Hepatic stellate cell (primary cell): ENCODE measurements around the gene KIF26A.

Experiments used
- DNase-seq: peaks from one replicate; pipeline ENCODE4 v3.0.0; 2011; ENCODE audit warnings: low spot score

Gene KIF26A

DNA sequence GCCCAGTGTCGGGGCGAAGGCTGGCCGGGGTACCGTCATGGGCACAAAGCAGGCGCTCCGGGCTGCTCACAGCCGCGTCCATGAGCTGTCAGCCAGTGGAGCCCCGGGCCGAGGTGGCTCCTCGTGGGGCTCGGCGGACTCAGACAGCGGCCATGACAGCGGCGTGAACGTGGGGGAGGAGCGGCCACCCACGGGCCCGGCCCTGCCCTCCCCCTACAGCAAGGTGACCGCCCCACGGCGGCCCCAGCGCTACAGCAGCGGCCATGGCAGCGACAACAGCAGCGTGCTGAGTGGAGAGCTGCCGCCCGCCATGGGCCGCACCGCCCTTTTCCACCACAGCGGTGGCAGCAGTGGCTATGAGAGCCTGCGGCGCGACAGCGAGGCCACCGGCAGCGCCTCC lies 39.0 kb downstream of the KIF26A start:
- DNase-seq: no peak

GRCh38 chr14:104178279-104178678 lies 39.9 kb downstream of the KIF26A start:
- DNase-seq: no peak

DNA sequence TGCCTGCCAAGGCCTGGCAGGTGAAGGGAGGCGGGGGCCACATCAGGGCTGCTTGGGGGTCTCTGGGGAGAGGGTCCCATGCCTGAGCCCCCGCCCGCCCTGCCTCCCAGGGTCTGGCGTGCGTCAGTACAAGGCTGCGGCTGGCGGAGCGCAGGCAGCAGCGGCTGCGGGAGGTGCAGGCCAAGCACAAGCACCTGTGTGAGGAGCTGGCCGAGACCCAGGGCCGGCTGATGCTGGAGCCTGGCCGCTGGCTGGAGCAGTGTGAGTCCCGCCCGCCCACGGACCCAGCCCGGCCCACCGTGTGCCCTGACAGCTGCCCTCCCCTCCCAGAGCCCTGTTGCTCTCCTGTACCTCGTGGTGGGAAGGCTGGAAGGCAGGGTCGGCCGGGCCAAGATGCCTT lies 40.7 kb downstream of the KIF26A start:
- DNase-seq: no peak

DNA sequence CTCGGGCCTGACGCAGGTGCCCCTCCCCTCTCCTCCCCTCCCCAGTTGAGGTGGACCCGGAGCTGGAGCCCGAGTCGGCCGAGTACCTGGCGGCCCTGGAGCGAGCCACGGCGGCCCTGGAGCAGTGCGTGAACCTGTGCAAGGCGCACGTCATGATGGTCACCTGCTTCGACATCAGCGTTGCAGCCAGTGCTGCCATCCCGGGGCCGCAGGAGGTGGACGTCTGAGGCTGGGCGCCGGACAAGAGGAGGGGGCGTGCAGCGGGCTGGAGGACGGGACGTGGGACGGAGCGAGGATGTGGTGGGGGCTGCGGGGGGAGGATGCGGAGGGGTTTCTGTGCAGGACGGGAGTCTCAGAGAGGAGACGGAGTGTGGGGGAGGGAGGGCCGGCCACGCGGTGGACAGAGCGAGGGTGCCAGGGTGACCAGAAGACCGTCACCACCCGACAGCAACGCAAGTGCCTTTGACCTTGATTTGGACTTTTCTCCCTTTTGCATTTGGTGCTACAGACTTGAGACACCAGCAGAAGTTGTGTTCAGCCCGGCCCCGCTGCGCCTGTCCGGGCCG lies 41.3 kb downstream of the KIF26A start:
- no peak for DNase-seq

DNA sequence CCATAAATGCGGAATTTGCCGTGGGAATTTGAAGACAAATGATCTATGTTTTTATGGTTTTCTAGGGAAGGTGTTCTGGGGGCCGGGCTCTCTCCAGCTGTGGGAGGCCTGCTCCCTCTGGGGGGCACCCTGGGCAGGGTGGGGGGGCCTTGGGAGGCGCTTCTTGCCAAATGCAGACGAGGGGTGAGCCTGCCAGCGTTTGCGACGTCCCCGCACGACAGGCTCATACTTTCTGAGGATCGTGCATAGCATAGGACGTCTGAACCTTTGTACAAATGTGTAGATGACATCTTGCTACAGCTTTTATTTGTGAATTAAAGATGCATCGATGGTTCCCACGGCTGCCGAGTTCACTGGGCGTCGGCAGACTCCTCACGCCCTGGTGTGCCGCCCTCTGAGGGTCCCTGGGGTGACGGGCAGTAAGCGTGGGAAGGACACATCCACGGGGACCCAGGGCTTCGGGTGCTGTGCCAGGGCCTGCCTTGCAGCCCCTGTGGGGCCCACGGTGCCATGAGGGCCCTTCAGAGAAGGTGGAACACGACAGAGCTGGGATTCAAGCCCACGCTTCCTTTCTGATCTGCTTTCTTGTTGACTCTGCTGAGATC lies 42.3 kb downstream of the KIF26A start:
- DNase-seq: no peak

- DNase-seq: no peak
Measured at GRCh38 chr14:104181761-104182530, 43.6 kb downstream of the KIF26A start.

DNA sequence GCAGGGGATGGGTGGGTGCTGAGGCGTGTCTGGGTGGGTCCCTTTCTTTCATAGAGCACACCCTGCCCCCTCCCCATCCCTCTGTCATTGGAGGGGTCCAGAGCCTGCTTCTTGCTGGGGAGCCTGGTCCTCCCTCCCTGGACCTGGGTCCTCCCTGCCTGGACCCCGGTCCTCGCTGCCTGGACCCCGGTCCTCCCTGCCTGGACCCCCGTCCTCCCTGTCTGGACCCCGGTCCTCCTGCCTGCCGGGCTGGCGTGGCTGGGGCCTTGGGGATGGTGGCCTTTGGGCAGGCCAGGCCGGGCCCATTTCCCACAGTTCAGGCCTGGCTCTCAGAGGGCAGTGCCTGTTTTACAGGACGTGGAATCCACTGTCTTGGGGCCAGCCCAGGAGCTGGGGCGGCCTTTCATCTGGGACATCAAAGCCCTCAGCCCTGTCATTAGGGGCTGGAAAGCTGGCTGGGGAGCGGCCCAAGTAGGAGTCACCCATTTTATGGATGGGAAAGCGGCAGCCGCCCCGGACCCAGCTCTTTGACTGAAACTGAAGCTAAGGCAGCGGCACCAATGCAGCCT lies 44.6 kb downstream of the KIF26A start:
- no peak for DNase-seq

GRCh38 chr14:104183796-104184195 lies 45.4 kb downstream of the KIF26A start:
- DNase-seq: no peak

DNA sequence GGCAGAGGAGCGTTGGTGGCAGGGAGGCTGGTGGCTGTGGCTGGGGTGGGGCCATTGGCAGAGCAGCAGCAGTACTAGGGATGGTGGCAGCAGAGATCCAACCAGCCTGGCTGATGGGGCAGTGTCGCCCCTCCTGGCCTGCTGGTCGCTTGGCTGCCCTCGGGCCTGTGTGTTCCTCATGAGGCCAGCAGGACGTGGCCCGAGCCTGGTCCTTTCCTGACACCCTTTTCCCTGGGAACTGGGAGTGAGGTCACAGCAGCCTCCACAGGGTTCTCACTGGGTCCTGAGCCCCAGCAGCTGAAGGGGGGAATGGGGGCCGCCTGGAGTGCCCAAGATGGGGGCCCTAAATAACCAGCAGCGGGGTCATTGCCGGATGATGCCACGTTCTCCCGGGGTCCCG lies 46.1 kb downstream of the KIF26A start:
- no peak for DNase-seq

DNA sequence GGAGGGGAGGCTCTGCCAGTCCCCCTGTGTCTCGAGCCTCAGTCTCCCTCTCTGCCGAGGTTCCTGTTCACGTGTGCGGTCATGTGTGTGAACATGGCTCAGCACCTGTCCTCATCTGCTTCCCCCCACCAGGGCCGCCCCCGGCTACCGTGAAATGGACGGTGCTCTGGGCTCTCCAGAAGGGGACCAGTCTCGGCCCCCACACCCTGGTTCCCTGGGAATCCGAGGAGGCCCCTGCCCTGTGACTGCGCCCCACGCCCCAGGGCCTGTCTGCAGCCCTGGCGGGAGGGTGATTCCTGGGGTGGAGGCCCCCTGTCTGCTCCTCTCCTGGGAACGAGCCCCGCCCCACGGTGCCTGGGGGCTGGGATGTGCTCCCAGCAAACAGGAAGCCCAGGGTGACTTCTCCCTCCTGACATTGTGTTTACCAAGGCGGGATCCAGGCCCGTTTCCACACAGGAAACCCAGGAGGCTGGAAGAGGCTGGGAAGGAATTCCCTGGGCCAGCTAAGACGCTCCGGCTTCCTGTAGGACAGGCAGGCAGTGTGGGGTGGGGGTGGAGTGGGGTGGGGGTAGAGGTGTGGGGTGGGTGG lies 46.6 kb downstream of the KIF26A start:
- no peak for DNase-seq

DNA sequence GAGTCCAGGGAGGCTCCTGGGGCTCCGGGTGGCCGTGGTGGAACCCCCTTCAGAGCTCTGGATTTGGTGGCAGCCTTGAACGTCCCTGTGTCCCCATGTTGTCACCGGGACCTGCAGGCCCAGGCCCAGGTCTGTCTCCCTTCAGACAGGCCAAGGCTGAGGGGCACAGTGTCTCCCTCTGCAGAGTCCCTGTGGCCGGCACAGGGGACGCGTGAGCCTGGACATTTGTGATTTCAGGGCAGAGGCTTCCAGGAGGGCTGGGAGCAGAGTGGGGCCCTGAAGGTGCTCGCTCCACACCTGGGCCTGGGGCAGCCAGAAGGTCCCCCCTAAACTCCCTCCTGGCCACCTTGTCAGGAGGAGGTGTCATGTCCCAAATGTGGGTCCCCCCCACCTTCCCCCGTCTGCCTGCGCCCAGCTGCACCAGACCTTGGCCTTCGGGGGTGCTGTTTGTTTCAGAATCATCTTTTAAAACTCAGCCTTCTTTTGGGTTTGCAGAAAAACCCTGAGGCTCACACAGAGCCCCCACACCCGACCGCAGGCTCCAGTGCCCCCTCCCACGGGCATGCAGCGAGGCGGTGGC lies 47.6 kb downstream of the KIF26A start:
- no peak for DNase-seq

DNA sequence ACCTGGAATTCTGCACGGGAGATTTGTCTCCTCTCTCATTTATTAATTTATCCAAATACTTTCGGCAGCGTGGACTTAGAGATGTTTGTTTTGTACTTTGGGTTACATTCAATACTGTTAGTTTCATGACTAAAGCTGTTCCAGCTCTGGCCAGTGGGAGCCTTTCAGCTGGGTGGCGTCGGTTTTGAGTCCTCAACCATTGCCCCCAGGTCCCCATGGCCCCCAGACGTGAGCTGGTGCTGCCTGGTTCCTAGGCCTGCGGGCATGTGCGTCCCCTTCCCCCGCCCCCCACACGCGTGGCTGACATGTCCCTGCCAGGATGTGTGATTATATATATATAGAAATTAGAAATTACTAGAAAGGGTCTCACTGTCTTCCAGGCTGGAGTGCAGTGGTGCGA lies 48.2 kb downstream of the KIF26A start:
- DNase-seq: no peak

DNA sequence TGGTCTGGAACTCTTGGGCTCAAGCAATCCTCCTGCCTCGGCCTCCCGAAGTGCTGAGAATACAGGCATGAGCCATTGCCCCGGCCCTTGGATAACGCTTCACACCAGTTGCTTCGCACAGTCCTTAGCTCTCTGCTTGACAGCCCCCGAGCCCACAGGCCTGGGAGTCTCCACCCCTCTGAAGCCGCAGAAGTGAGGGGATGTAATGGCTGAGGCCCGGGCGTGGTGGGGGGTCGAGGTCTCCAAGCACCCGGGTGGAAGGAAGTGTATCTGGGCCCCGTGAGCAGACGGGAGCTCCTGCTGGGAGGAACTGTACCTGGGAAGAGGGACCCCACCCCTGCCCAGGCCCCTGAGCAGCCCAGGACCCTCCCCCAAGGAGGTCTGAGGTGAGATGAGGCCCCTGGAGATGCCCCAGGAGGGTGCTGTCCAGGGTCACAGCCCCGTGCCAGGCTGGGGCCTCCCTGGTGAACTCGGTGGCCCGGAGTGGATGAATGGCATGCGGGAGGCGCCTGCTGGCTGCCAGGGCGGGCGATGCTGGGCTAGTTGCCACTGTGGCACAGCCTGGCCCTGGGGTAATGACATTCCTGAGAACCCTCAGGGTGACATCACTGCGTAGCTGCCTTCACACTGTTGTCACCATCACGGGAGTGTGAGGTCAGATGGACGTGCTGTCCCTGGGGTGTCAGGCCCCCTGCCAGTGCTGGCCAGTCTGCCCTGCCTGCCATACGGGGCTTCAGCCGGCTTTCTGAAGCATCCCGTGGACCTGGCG lies 48.9 kb downstream of the KIF26A start:
- no peak for DNase-seq

DNA sequence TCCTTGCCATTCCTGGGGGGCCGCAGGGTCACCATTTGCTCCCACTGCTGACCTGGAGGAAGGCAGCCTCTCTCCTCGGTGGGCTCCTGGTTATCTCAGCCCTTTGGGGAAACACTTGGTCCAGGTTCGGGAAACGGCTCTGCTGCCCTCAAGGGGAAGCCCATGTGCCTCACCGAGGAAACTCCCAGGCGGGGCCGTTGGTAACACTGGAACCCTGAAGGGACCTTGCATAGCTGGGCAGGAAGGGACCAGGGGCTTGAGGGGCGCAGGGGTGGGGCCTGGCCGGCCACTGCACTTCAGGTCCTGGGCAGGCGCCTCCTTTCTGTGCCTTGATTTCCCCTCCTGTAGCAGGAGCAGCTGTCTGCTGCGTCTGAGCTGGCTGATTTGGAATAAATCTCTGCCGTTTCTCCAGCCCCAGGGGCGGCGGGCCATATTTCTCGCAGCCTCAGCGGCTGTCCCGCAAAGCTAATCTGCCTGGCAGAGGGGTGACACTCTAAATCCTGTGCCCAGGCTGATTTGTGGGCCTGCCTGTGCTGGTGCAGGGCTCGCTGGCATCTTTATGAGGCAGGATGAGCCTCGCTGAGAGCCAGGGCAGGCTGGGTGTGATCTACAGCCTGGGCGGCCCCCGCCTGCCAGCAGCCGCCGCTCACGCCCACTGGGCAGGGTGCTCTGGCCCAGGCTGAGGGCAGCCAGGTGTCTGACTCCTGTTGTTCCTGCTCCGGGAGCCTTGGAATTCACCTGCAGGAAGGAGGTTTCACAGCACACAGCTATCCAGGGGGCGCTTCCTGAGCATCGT lies 49.7 kb downstream of the KIF26A start:
- no peak for DNase-seq

DNA sequence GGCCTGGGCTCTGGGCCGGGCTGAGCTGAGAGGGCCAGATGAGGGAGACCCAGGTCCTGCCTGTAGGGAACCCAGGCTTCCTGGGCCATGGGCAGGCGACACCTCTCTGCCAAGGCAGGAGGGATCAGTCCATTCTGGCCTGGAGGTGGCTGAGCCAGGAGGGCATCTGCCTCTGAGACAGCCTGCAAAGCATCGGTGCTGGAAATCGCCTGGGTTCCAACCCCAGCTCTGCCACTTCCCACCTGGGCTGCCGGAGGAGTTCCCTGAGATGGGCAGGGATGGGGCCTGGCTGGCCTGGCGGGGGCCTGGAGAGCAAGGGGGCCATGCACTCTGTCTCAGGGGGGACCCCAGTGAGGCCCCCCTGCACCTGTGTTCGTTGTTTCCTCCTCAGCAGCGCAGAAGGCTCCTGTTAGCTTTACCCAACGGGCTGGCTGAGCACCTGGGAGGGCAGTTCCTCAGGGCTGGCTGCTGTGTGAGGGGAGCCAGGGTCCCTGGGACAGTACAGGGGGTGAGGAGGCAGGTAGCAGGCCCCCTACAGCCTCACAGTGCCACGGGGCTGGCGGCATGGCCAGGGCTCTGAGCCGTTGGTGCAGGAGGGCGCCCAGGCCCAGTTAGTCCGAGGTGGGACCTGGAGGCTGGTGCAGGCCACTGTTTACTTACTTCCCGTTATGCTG lies 50.5 kb downstream of the KIF26A start:
- no peak for DNase-seq

DNA sequence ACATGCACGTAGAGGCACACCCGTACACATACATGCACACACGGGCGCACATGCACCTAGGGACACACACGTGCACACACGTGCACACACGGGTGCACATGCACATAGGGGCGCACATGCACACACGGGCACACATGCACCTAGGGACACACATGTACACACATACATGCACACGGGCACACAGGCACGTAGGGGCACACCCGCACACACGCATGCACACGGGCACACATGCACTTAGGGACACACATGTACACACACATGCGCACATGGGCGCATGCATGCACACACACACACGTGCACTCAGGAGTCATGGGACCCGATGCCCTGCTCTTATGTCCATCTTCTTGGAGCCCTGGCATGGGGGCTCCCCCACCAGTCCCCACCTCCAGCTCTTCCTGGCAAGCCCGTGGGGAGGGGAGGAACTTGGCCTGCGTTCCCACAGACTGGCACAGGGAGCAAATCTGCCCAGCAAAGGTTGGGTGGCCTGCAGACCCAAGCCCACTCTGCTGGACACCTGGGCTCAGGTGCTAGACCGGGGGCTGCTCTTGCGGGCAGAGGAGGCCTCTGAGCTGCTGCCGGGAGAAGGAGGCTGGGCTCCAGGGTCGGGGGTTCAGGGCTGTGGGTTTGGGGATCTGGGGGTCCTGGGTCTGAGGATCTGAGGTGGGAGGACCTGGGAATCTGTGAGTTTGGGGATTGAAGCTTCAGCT lies 51.4 kb downstream of the KIF26A start:
- DNase-seq: no peak

- DNase-seq: no peak
Measured at GRCh38 chr14:104190396-104191000, 52.1 kb downstream of the KIF26A start.

DNA sequence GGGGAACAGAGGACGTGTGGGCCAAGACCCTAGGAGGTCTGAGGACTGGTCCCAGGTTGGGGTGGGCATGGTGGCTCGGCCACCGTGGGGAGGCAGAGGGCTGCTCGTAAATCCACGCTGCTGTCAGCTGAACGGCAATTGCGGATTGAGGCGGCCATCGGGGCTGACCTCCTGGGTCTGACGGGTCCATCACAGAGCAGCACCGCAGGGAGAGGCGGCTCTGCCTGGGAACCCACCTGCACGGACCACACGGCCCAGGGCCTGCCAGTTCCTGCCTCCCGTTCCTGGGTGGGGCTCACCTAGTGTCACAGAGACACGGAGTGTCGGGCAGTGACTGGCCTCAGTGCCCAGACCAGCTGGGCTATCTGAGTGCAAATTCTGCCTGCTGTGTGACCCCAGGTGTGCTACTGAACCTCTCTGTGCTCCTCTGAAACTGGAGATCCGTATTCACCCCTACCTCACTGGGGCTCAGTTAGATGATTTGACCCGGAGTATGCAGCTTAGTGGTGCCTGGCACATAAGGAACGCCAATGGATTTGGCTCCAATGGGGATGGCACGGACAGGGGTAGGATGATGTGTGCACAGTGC lies 53.1 kb downstream of the KIF26A start:
- DNase-seq: no peak
